Left renal cortex interstitium (tissue), 4 donors: ENCODE data around the gene NPDC1. TPM values are rescaled to one million over a fixed set of nuclear protein-coding genes. Genes with fewer than 3 reads are reported as not detected.

ENCODE experiments used
- DNase-seq, 4 donors: peaks; one replicate each; pipeline ENCODE4 v3.0.0-alpha.2; 2013; ENCODE audit warnings: low read depth in 4 of 4, low spot score in 2 of 4, missing footprints in 1 of 4
- polyA plus RNA-seq, 4 donors: library from polyadenylated mRNA; unstranded; fragments of 120-200 nt; gene quantifications; one replicate each; pipeline ENCODE4 v1.2.1, GENCODE V29; 2013; ENCODE audit not compliant: insufficient read length in 4 of 4

Gene NPDC1
- polyA plus RNA-seq, 4 donors, result 19.8 to 46.8 (median 34.4) TPM

GRCh38 chr9:137058521-137059234 is 12.7 kb upstream of the NPDC1 start:
- DNase-seq, result no peak

DNA sequence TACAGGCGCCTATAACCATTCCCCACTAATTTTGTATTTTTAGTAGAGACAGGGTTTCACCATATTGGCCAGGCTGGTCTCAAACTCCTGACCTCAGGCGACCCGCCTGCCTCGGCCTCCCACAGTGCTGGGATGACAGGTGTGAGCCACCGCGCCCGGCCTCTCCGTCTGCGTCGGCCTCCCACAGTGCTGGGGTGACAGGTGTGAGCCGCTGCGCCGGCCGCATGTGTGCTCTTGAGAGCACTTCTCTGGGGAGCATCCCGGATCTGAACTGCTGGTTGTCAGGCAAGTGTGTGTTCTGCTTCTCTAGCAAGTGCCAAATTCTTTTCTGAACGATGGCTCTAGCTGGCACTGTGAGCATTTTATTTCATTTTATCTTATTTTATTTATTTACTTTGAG is 11.6 kb upstream of the NPDC1 start:
- DNase-seq, result no peak

GRCh38 chr9:137056739-137057415 is 10.9 kb upstream of the NPDC1 start:
- no peak for DNase-seq

DNA sequence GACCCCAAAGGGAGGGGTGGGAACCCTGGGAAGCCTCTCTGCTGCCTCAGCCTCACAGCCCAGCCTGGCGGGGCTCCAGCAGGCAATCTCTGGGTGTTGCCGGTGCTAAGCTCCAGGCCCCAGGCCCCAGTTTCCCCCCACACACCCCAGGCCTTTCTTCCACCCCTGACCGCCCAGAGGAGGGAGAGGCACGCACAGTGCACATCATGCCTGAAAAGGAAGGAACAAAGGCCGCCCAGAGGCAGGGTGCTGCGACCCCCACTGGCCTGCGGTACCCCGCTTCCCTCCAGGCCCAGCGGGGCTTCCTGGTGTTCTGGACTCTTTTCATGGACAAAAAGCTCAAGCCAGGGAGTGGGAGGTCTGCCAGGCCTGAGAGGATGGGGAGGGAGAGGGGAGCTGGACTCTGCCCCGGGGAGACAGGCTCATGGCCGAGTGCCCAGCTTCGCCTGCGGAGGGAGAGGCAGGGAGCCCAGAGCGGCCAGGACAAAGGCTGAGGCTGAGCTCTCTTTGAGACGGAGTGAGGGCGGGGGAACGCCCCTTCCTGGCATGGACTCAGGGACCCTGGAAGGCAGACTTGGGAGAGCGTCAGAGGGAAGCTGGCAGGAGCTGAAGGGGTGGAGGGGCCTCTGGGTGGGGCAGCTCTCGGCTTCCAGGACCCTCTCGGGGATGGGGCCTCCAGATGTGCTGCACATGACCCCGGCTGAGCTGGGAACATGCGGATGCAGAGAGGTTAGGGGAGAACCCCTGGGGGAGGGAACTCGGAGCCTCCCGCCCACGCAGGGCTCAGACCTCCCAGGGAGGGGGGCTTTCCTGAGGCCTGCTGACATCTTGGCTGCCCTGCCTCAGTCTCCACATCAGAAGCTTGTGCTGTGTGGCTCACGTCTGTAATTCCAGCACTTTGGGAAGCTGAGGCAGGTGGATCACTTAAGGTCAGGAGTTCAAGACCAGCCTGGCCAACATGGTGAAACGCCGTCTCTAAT is 9.7 kb upstream of the NPDC1 start:
- peak in 1 of 4 donors; percentile 62 for DNase-seq

DNA sequence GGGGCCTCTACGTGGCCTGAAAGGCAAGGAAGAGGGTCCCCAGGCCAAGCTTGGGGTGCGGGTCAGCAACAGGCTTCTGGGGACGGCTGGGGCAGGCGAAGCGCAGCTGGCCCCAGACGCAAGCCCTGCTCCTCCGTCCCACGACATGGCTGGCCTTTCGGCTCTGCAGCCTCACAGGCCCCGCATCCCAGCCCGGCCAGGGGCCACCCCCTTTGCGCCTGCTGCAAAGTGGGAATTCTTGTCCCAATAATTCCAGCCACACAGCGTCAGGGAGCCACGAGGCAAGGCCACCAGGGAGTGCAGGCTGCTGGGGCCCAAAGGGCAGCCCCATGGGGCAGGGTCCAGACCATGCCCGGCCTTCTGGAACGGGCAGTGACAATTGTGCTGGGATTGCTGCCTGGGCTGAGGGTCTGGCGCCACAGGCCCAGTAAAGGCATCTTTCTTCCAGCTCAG is 9.0 kb upstream of the NPDC1 start:
- no peak for DNase-seq

GRCh38 chr9:137053944-137054931 is 8.3 kb upstream of the NPDC1 start, which contains the start of gene ENTPD2:
TSS of gene ENTPD2 (minus strand) at chr9:137054061. CDS start at chr9:137053997, 64 bp downstream.
- no peak for DNase-seq

DNA sequence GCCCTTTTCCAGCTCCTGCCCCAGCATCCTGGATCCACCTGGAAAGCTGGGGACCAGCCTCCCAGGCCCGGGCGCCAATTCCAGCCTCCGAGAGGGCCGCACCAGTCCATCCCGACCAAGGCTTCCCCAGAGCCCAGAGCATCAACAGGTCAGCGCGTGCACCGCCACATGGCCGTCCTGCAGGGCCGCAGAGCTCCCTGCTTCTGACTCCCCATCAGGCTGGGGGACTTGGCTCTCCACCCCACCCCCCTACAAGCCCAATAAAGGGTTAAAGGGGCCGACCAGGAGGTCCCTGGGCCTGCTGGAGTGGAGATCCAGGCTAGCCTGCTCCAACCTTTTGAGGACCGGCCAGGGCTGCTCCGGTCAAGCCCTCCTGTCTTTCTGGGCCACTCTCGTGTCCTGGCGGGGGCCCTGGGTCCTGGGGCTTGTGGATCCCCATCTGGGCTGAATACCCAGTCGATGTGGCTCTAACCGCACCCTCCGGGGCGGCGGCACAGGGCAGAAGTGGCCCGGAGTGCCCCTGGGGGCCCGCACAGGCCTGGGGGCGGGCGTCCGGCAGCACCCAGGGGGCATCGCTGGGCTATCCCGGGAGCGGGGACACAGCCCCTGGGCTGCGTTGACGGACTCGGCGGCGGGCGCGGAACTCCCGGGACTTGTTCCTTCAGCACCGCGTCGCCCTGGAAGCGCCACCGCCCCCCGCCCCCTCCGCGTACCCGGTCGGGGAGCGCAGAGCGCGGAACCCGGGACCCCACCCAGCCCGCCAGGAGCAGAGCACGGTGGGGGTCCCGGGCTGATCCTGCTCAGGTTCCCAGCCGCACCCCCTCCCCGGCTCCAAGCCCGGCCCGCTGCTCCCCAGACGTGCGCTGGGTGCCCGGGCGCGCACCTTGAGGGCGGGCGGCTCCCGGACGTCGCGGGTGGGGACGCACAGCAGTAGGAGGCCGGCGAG is 7.3 kb upstream of the NPDC1 start:
- DNase-seq, result no peak

- DNase-seq, result no peak
Observed at GRCh38 chr9:137052293-137052692, 6.3 kb upstream of the NPDC1 start.

DNA sequence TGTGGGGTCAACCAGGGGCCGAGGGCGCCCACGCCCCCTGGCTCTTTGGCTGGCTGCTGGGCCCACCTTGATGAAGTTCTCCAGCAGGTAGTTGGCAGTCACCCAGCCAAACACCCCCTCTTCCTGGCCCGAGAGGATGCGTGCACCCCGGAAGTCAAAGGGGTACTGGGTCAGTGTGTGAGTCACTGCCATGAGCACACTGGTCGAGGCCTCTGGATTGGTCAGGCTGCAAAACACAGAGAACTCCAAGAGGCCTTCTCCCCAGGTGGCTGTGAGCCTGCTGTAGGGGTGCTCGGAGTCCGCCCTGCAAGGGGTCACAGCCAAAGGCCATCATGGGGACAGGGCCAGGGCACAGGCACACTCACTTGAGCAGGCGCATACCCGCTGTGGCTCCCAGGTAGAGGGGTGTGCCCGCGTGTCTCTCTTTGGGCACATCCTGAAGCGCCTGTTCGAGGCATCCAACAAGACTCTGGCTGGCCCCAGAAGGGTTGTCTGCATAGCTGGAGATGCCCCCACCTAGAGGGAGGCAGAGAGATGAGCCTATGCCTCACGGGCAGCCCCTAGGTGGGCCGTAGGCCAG is 5.3 kb upstream of the NPDC1 start:
- DNase-seq, result no peak

DNA sequence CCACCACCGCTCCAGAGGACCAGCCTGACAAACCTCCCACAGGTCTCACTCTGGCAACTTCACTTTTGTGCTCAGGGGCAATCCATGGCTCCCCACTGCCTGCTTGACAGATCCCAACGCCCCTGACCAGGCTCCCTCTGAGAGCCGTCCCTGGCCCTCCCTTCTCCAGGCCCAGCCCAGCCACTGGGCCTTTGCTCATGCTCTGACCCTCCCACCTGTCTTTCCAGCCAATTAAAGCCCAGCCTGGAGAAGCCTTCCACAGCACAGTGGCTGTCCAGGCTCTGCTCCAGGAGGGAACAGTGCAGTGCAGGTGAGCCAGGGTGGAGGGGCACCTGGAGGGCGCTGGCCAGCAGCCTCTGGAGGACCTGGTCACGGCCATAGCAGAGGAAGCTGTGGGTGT is 4.6 kb upstream of the NPDC1 start:
- no peak for DNase-seq

DNA sequence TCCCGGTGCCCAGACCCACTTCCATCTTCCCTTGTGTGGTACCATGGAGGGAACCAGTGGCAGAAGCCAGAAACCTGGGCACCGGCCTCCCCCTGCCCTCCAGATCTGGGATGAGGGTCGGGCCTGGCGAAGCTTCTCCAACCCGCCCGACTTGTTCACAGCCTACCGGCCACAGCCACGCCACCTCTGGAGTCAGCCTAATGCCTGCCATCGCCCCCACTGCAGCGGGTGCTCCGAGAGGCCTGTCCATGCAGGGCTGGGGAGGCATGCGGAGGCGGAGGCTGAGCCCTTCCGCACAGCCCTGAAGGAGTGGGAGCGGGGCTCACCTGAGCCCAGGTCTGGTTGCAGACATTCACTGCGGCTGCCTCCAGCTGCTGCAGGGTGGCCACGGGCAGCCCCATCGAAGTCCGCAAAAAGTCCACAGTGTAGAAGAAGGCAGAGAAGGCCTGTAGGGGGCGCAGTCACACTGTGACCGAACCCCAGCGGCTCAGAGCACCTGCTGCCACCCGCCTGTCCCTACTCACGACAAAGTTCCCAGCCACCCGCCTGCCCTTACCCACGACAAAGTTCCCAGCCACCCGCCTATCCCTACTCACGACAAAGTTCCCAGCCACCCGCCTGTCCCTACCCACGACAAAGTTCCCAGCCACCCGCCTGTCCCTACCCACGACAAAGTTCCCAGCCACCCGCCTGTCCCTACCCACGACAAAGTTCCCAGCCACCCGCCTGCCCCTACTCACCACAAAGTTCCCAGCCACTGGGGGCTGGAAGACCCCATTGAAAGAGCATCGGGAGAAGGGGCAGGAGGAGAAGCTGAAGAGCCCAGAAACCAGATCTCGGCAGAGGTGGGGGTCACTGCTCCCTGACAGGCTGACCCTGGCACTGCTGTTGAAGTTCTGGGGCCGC is 3.8 kb upstream of the NPDC1 start:
- no peak for DNase-seq

GRCh38 chr9:137048655-137049543 is 2.9 kb upstream of the NPDC1 start:
- no peak for DNase-seq

GRCh38 chr9:137045294-137046087 is 486 bp downstream of the NPDC1 start:
- no peak for DNase-seq

GRCh38 chr9:137044502-137045177 is 1.3 kb downstream of the NPDC1 start:
- no peak for DNase-seq

GRCh38 chr9:137044037-137044436 is 1.9 kb downstream of the NPDC1 start:
- DNase-seq, result no peak
